CD1c-positive myeloid dendritic cell (primary cell): ENCODE results near the gene DENND1B.
"Not testable (repeated sequence)": the region's sequence is repeated elsewhere in the genome, so short reads cannot be mapped to it uniquely, and the experiment has no call there.

Experiments
- DNase-seq: peaks from one replicate; pipeline ENCODE4 v3.0.0-alpha.2; 2016; ENCODE audit errors: extremely low spot score

The DENND1B gene

GRCh38 chr1:197557302-197557701 lies 218.0 kb downstream of the DENND1B start:
- DNase-seq: no peak

- no peak for DNase-seq
Observed at GRCh38 chr1:197553281-197553680, 222.0 kb downstream of the DENND1B start.

GRCh38 chr1:197546989-197547388 lies 228.3 kb downstream of the DENND1B start:
- no peak for DNase-seq

- no peak for DNase-seq
Observed at GRCh38 chr1:197544553-197544952, 230.7 kb downstream of the DENND1B start.

GRCh38 chr1:197544130-197544529 lies 231.2 kb downstream of the DENND1B start:
- DNase-seq: no peak

- DNase-seq: no peak
Observed at GRCh38 chr1:197541411-197541810, 233.9 kb downstream of the DENND1B start.

GRCh38 chr1:197526736-197527371 lies 248.4 kb downstream of the DENND1B start:
- peak; percentile 65 for DNase-seq

- peak; percentile 41 for DNase-seq
Observed at GRCh38 chr1:197521118-197521739, 254.1 kb downstream of the DENND1B start.

GRCh38 chr1:197519741-197520334 lies 255.4 kb downstream of the DENND1B start:
- DNase-seq: peak; percentile 12

GRCh38 chr1:197515421-197515820 lies 259.9 kb downstream of the DENND1B start:
- DNase-seq: no peak

- DNase-seq: no peak
Observed at GRCh38 chr1:197510691-197511378, 264.4 kb downstream of the DENND1B start.

GRCh38 chr1:197496722-197497121 lies 278.6 kb downstream of the DENND1B start:
- no peak for DNase-seq

GRCh38 chr1:197491505-197491904 lies 283.8 kb downstream of the DENND1B start:
- not testable (repeated sequence) for DNase-seq

GRCh38 chr1:197486946-197487345 lies 288.3 kb downstream of the DENND1B start:
- DNase-seq: no peak

- no peak for DNase-seq
Observed at GRCh38 chr1:197485790-197486189, 289.5 kb downstream of the DENND1B start.

GRCh38 chr1:197481101-197481500 lies 294.2 kb downstream of the DENND1B start:
- no peak for DNase-seq

- no peak for DNase-seq
Observed at GRCh38 chr1:197480446-197480845, 294.8 kb downstream of the DENND1B start.

GRCh38 chr1:197472141-197472540 lies 303.1 kb downstream of the DENND1B start:
- no peak for DNase-seq

- DNase-seq: no peak
Observed at GRCh38 chr1:197471248-197471985, 303.9 kb downstream of the DENND1B start.

- no peak for DNase-seq
Observed at GRCh38 chr1:197470330-197470729, 304.9 kb downstream of the DENND1B start.

GRCh38 chr1:197469620-197470210 lies 305.6 kb downstream of the DENND1B start:
- no peak for DNase-seq
